Measurements from ENCODE around the gene NDUFA7.
"Not testable (repeated sequence)": the region's sequence is repeated elsewhere in the genome, so short reads cannot be mapped to it uniquely, and the experiment has no call there.

NDUFA7 gene

DNA sequence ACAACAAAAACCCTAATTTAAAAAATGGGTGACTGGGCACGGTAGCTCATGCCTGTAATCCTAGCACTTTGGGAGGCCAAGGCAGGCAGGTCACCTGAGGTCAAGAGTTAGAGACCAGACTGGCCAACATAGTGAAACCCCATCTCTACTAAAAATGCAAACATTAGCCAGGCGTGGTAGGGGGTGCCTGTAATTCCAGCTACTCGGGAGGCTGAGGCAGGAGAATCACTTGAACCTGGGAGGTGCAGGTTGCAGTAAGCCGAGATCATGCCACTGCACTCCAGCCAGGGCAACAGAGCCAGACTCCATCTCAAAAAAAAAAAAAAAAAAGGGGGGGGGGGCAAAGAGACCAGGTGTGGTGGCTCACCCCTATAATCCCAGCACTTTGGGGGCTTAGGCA lies 56.9 kb downstream of the NDUFA7 start:
- not testable (repeated sequence) for DNase-seq (ENCODE audit: low read depth)

DNA sequence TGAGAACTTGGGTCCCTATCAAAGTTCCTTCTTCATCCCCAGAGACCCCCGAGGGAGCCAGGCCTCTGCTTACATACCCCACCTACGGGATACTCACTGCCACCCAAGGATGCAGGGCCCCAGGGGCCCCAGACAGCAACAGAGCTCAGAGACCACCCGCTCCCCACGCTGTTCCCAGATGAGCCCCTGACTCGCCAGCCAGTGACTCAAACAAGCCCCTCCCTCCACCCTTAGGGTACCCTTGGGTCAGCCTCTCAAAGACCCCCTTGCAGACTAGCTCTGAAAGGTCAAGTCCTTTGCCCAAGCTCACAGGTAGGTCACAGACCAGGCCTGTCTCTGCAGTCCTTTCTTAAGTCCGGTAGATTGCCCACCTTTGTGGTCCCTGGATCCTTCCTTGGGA lies 58.7 kb downstream of the NDUFA7 start:
- DNase-seq (ENCODE audit: low read depth): no peak

DNA sequence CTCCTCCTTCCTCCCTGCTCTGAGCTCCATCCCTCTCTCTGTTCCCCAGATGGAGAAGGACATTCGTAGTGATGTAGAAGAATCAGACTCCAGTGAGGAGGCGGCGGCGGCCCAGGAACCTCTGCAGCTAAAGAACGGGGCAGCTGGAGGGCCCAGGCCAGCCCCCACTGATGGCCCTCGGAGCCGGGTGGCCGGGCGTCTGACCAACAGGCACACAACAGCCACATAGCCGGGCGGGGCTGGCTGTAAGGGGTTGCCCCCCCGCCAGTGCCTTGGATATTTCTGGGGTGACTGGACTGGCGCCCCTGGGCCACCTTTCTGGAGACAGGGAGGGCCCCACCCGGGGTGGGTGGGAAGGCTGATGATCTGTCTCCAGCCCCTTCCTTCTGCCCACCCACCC lies 59.3 kb downstream of the NDUFA7 start:
- DNase-seq (ENCODE audit: low read depth): no peak

DNA sequence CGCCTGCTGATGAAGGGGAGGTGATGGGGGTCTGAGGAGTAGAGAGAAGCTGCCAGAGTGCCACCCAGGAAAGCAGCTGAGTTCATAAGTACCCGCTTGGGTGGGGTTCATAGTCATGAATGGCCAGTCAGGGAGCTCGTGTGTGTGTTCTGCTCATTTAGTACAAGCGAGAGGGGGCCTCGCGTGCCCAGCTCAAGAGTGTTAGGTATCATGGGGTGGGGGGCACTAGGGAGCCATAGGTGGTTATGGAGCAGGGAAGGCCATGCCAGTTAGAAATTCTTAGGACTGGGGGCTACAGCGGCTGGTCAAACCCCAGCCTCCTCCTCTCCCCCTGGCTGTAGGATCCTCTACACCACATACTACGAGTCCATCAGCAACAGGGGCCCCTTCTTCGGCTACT lies 59.8 kb downstream of the NDUFA7 start:
- DNase-seq (ENCODE audit: low read depth): no peak
